NCI-H748 (cell line): ENCODE results near the gene AMIGO3.
"Not testable (repeated sequence)": the region's sequence is repeated elsewhere in the genome, so short reads cannot be mapped to it uniquely, and the experiment has no call there.

Source experiments
- DNase-seq: peaks from one replicate; lab custom pipeline; 2025; ENCODE audit not compliant: unreplicated experiment; lab: John Stamatoyannopoulos, UW

Gene AMIGO3

GRCh38 chr3:49689908-49690624 is 29.4 kb downstream of the AMIGO3 start:
- DNase-seq = not testable (repeated sequence)

GRCh38 chr3:49689046-49689907 is 30.2 kb downstream of the AMIGO3 start, which contains the start of the genes MST1 and RNF123:
Gene MST1, minus strand, starts transcription at chr3:49689474. Its CDS starts 783 bp downstream, at chr3:49688691.
Gene RNF123, plus strand, starts transcription at chr3:49689557. Its CDS starts 1,609 bp downstream, at chr3:49691166.
- no peak for DNase-seq

- DNase-seq = not testable (repeated sequence)
Measured at GRCh38 chr3:49688338-49689045, 31.0 kb downstream of the AMIGO3 start.

GRCh38 chr3:49687424-49687795 is 32.1 kb downstream of the AMIGO3 start:
- DNase-seq = not testable (repeated sequence)

- not testable (repeated sequence) for DNase-seq
Measured at GRCh38 chr3:49686769-49687423, 32.6 kb downstream of the AMIGO3 start.

- not testable (repeated sequence) for DNase-seq
Measured at GRCh38 chr3:49686346-49686745, 33.1 kb downstream of the AMIGO3 start.

GRCh38 chr3:49685846-49686245 is 33.6 kb downstream of the AMIGO3 start:
- not testable (repeated sequence) for DNase-seq

- DNase-seq = not testable (repeated sequence)
Measured at GRCh38 chr3:49685103-49685502, 34.4 kb downstream of the AMIGO3 start.

- DNase-seq = not testable (repeated sequence)
Measured at GRCh38 chr3:49684453-49684852, 35.0 kb downstream of the AMIGO3 start.

GRCh38 chr3:49683162-49683561 is 36.3 kb downstream of the AMIGO3 start:
- no peak for DNase-seq

- no peak for DNase-seq
Measured at GRCh38 chr3:49681543-49681942, 37.9 kb downstream of the AMIGO3 start.

GRCh38 chr3:49681232-49681522 is 38.3 kb downstream of the AMIGO3 start:
- DNase-seq = no peak

GRCh38 chr3:49680493-49681231 is 38.8 kb downstream of the AMIGO3 start:
- DNase-seq = no peak

- DNase-seq = no peak
Measured at GRCh38 chr3:49675912-49676311, 43.6 kb downstream of the AMIGO3 start.

- DNase-seq = no peak
Measured at GRCh38 chr3:49674497-49674983, 44.9 kb downstream of the AMIGO3 start.

- no peak for DNase-seq
Measured at GRCh38 chr3:49673715-49674496, 45.6 kb downstream of the AMIGO3 start, which contains the start of gene APEH. Gene APEH, plus strand, starts transcription at chr3:49674351. Its CDS starts 51 bp downstream, at chr3:49674402.

GRCh38 chr3:49673121-49673714 is 46.3 kb downstream of the AMIGO3 start:
- DNase-seq = no peak

GRCh38 chr3:49671291-49672288 is 47.9 kb downstream of the AMIGO3 start:
- no peak for DNase-seq
